HL-60 (cell line): ENCODE measurements around the gene QARS1.

ENCODE experiments used
- DNase-seq, 2 experiments: peaks; one replicate each; pipeline ENCODE4 v3.0.0-alpha.2; 2010 to 2020; ENCODE audit warnings: low read depth in 1 of 2, low spot score in 1 of 2
- H3K27ac ChIP-seq: fragments of 250-450 bp; sonication (Bioruptor Pico); replicated peaks from 2 replicates; pipeline ENCODE4 v1.5.1; 2020; ENCODE audit warnings: mild to moderate bottlenecking, moderate library complexity
- H3K27me3 ChIP-seq: fragments of 250-450 bp; sonication (Bioruptor Pico); 2 replicates; pipeline ENCODE4 v1.5.1; 2021; ENCODE audit warnings: mild to moderate bottlenecking, moderate library complexity; ENCODE audit not compliant: insufficient read depth, poor library complexity, severe bottlenecking
- H3K4me3 ChIP-seq: replicated peaks from 2 replicates; pipeline ENCODE4 v1.5.1; 2011; ENCODE audit warnings: mild to moderate bottlenecking, control low read depth, low read length; ENCODE audit not compliant: insufficient read depth
- CTCF ChIP-seq: IDR thresholded peaks from one replicate; pipeline ENCODE4 v1.5.1; 2011; ENCODE audit warnings: low read length, control low read depth, inconsistent platforms; ENCODE audit not compliant: insufficient read depth
- GABPA ChIP-seq: IDR thresholded peaks from 2 replicates; pipeline ENCODE4 v1.6.1; 2012; ENCODE audit warnings: low read depth
- POLR2AphosphoS5 ChIP-seq: IDR thresholded peaks from 2 replicates; pipeline ENCODE4 v1.6.1; 2012; ENCODE audit warnings: low read depth
- REST ChIP-seq: IDR thresholded peaks from 2 replicates; pipeline ENCODE4 v1.6.1; 2012; ENCODE audit warnings: low read depth; ENCODE audit not compliant: insufficient replicate concordance
- SPI1 ChIP-seq: IDR thresholded peaks from 2 replicates; pipeline ENCODE4 v1.6.1; 2012; ENCODE audit warnings: low read depth, mild to moderate bottlenecking, borderline replicate concordance
- long read RNA-seq: library from polyadenylated mRNA; unstranded; transcript quantifications from one replicate; pipeline ENCODE4 v2.0.0, GENCODE V29; 2020

The QARS1 gene
- long read RNA-seq, transcript QARS-201 (24 exons, 2,827 nt): major isoform, 3,112 of 3,940 reads
- long read RNA-seq, transcript QARS-205 (24 exons, 2,399 nt): minor isoform, 69 of 3,940 reads
- long read RNA-seq, transcript QARS-209 (23 exons, 2,362 nt): minor isoform, 238 of 3,940 reads
- long read RNA-seq, partial matches to known transcripts: 251 of 3,940 reads
- long read RNA-seq, other reads (novel, unspliced or antisense): 268 of 3,940 reads

- Histone ChIP-seq H3K27ac (peak within 1 kb of the TSS; percentile 92), H3K27me3 (no peaks in the 10 kb centered on the region), H3K4me3 (peak within 1 kb of the TSS; percentile 85)
- peak; percentile 75 for TF ChIP-seq GABPA
- TF ChIP-seq REST: peak; percentile 75
- no peak for TF ChIP-seq CTCF
- TF ChIP-seq POLR2AphosphoS5: peak; percentile 76
- DNase-seq: peak; percentile 86 to 95
These were observed at the start of gene QARS1 for GRCh38 chr3:49104427-49105291. QARS1 (minus strand) TSS chr3:49104757; CDS start chr3:49104733, 24 bp downstream.

- no peak for TF ChIP-seq POLR2AphosphoS5
- no peak for TF ChIP-seq SPI1
- no peak for TF ChIP-seq GABPA
- TF ChIP-seq CTCF: no peak
- TF ChIP-seq REST: no peak
- Histone ChIP-seq H3K4me3 (no peak overlapping the region), H3K27me3 (no peaks in the 10 kb centered on the region), H3K27ac (no peak overlapping the region)
- DNase-seq: no peak
These were observed 48.9 kb upstream of the QARS1 start for GRCh38 chr3:49153349-49153912.

- no peak for DNase-seq
- no peak overlapping the region for H3K4me3 ChIP-seq
- no peaks in the 10 kb centered on the region for H3K27me3 ChIP-seq
- TF ChIP-seq GABPA (no peak), REST (no peak), POLR2AphosphoS5 (no peak), SPI1 (no peak), CTCF (no peak)
- no peak overlapping the region for H3K27ac ChIP-seq
These were observed 47.1 kb upstream of the QARS1 start for GRCh38 chr3:49151610-49152009.
